ENCODE measurements around the gene EMILIN3.

GRCh38 chr20:41406896-41407444, 40.4 kb upstream of the EMILIN3 start:
- TF ChIP-seq GATA2 (IDR thresholded peaks at IDR 0.05; ENCODE audit: low read depth, low read length) (no peak), GATA3 (IDR thresholded peaks at IDR 0.05; ENCODE audit: low read depth, low read length) (no peak)

Measured in SH-SY5Y (cell line).